CD4-positive, alpha-beta memory T cell (primary cell): ENCODE data around the gene PDCD4. TPM values are rescaled to one million over a fixed set of nuclear protein-coding genes. Genes with fewer than 3 reads are reported as not detected.
A peak's percentile ranks its signal among the peaks of the same experiment; 100 is the strongest.

Experiments used
- CTCF ChIA-PET: fragments of 350-600 bp; sonication (Branson Sonifier 250); formaldehyde crosslinking; loops from one replicate; lab custom pipeline; 2021; ENCODE audit warnings: inconsistent platforms; ENCODE audit not compliant: partially characterized antibody; lab: Charles Lee
- POLR2A ChIA-PET: fragments of 350-600 bp; sonication (Branson Sonifier 250); formaldehyde crosslinking; loops from one replicate; lab custom pipeline; 2021; ENCODE audit not compliant: partially characterized antibody; lab: Charles Lee
- DNase-seq, 5 donors: peaks; one replicate each; pipeline versions ENCODE4 v3.0.0 to v3.0.0-alpha.2; 2020 to 2022; ENCODE audit warnings: mixed read lengths in 1 of 5
- H3K27ac ChIP-seq: one replicate; pipeline ENCODE4 v1.7.0; 2013; ENCODE audit warnings: low read depth, low read length
- H3K27me3 ChIP-seq: 2 replicates; pipeline ENCODE4 v1.7.0; 2013; ENCODE audit warnings: mild to moderate bottlenecking, low read length, moderate library complexity; ENCODE audit not compliant: insufficient read depth
- H3K36me3 ChIP-seq: 2 replicates; pipeline ENCODE4 v1.7.0; 2013; ENCODE audit warnings: mild to moderate bottlenecking, low read length, moderate library complexity; ENCODE audit not compliant: insufficient read depth
- H3K4me1 ChIP-seq: 2 replicates; pipeline ENCODE4 v1.7.0; 2013; ENCODE audit warnings: mild to moderate bottlenecking, low read length, moderate library complexity; ENCODE audit not compliant: insufficient read depth
- H3K4me3 ChIP-seq, 2 donors: one replicate each; pipeline ENCODE4 v1.7.0; 2013; ENCODE audit warnings: low read length in 2 of 2, mild to moderate bottlenecking in 1 of 2
- H3K9me3 ChIP-seq, 2 donors: one replicate each; pipeline ENCODE4 v1.7.0; 2013; ENCODE audit warnings: low read length in 2 of 2, control low read depth in 1 of 2; ENCODE audit not compliant: control insufficient read depth in 1 of 2
- H3K27ac Mint-ChIP-seq, 7 donors: one replicate each; pipeline ENCODE4 v1.8.0; 2020 to 2021; ENCODE audit warnings: mixed read lengths in 7 of 7, mild to moderate bottlenecking in 6 of 7, inconsistent platforms in 3 of 7, moderate library complexity in 3 of 7
- H3K27me3 Mint-ChIP-seq, 2 donors: one replicate each; pipeline ENCODE4 v1.8.0; 2020 to 2021; ENCODE audit warnings: mixed read lengths in 2 of 2
- H3K36me3 Mint-ChIP-seq, 2 donors: one replicate each; pipeline ENCODE4 v1.8.0; 2020 to 2021; ENCODE audit warnings: mixed read lengths in 2 of 2, inconsistent platforms in 1 of 2, mild to moderate bottlenecking in 1 of 2
- H3K4me1 Mint-ChIP-seq, 4 donors: one replicate each; pipeline ENCODE4 v1.8.0; 2020 to 2021; ENCODE audit warnings: mixed read lengths in 4 of 4, mild to moderate bottlenecking in 1 of 4
- H3K4me3 Mint-ChIP-seq, 8 donors: one replicate each; pipeline ENCODE4 v1.8.0; 2020 to 2021; ENCODE audit warnings: mixed read lengths in 8 of 8, mild to moderate bottlenecking in 7 of 8, moderate library complexity in 6 of 8, inconsistent platforms in 3 of 8
- H3K9me3 Mint-ChIP-seq, 8 donors: one replicate each; pipeline ENCODE4 v1.8.0; 2020 to 2021; ENCODE audit warnings: mixed read lengths in 8 of 8, mild to moderate bottlenecking in 5 of 8, inconsistent platforms in 3 of 8, moderate library complexity in 1 of 8
- intact Hi-C: fragments of 100-400 bp; cut with micrococcal nuclease; formaldehyde crosslinking; loops from one replicate; pipeline ENCODE4 v1.15.1; 2023
- polyA plus RNA-seq, 2 donors: library from polyadenylated mRNA; unstranded; fragments of 300-500 nt; fragmentation: Illumina TruSeq; gene quantifications; one replicate each; pipeline ENCODE4 v1.2.3, GENCODE V29; 2021
- total RNA-seq, 2 experiments: library from RNA; stranded (reverse); gene quantifications; one replicate each; pipeline ENCODE4 v1.2.3, GENCODE V29; 2021

Gene PDCD4
- total and polyA plus RNA-seq, 4 experiments from 2014 or later = 329 to 494 (median 367) TPM

DNA sequence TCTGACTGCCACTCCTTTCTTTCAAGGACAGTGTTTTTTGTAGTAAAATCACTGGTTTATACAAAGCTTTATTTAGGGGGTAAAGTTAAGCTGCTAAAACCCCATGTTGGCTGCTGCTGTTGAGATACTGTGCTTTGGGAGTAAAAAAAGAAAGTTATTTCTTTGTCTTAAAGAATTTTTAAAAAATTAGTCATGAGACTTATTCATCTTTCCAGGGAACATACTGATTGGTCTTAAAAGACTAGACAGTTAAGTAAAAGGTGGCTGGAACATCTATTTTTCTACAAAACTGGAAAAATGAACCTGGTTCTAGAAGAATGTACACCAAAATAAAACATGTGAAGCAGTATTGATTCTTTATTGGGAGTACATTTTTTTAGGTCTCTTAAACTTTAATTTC is 26.7 kb downstream of the PDCD4 start:
- intact Hi-C loops = loop anchor here (10.0 kb wide), 1 partner anchor 696 kb away; no protein-coding TSS in a partner anchor
- Mint-ChIP-seq H3K9me3 (no peaks in the 10 kb centered on the region), H3K27me3 (no peaks in the 10 kb centered on the region), H3K27ac (peak overlapping the region in 2 of 7 donors; percentile 12 to 61), H3K36me3 (peaks cover 19 to 83% of the 10 kb centered on the region in 2 donors), H3K4me1 (peaks cover 27 to 52% (median 43%) of the 10 kb centered on the region in 4 donors), H3K4me3 (no peak overlapping the region)
- no peak overlapping the region for H3K4me3 ChIP-seq
- no peak overlapping the region for H3K27ac ChIP-seq
- peaks cover 27% of the 10 kb centered on the region for H3K4me1 ChIP-seq
- H3K36me3 ChIP-seq = peaks cover 33% of the 10 kb centered on the region
- no peak for DNase-seq
- no peaks in the 10 kb centered on the region for H3K27me3 ChIP-seq
- no peaks in the 10 kb centered on the region for H3K9me3 ChIP-seq
- ChIA-PET POLR2A (interaction anchor here (0.5 to 2.9 kb wide), 5 partner anchors 8 to 49 kb away, joined by 3 to 14 read pairs (median 3); no protein-coding TSS in a partner anchor), CTCF (interaction anchor here (1.1 to 3.1 kb wide), 5 partner anchors 11 to 152 kb away, joined by 3 to 25 read pairs (median 6); no protein-coding TSS in a partner anchor)

DNA sequence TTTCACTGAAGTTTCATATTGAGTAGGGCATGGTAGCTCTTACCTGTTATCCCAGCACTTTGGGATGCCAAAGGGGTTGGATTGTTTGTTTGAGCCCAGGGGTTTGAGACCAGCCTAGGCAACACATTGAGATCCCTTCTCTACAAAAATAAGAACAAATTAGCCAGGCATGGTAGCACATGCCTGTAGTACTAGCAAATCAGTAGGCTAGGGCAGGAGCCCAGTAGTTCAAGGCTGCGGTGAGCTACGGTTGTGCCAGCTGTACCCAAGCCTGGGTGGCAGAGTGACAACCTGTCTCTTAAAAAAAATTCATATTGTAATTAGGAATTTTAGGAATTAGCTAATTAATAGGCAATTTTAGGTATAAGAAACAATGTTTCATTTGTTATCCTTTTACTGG is 29.3 kb downstream of the PDCD4 start:
- ChIA-PET POLR2A (interaction anchor here (1.0 to 2.2 kb wide), 5 partner anchors 10 to 98 kb away, joined by 3 to 9 read pairs (median 5); partner anchors contain the start of genes BBIP1 and SHOC2), CTCF (interaction anchor here (0.8 to 2.2 kb wide), 6 partner anchors 9 to 155 kb away, joined by 3 to 7 read pairs (median 4); no protein-coding TSS in a partner anchor)
- H3K9me3 Mint-ChIP-seq = no peaks in the 10 kb centered on the region
- H3K36me3 Mint-ChIP-seq = peaks cover 16 to 72% of the 10 kb centered on the region in 2 donors
- Histone ChIP-seq H3K27me3 (no peaks in the 10 kb centered on the region), H3K36me3 (peaks cover 16% of the 10 kb centered on the region), H3K9me3 (no peaks in the 10 kb centered on the region), H3K4me3 (no peak overlapping the region), H3K4me1 (peaks cover 13% of the 10 kb centered on the region), H3K27ac (no peak overlapping the region)
- H3K27me3 Mint-ChIP-seq = no peaks in the 10 kb centered on the region
- intact Hi-C loops = no loop called here
- H3K4me1 Mint-ChIP-seq = peaks cover 19 to 43% (median 32%) of the 10 kb centered on the region in 4 donors
- no peak for DNase-seq
- no peak overlapping the region for H3K4me3 Mint-ChIP-seq
- H3K27ac Mint-ChIP-seq = peak overlapping the region in 1 of 7 donors; percentile 69

DNA sequence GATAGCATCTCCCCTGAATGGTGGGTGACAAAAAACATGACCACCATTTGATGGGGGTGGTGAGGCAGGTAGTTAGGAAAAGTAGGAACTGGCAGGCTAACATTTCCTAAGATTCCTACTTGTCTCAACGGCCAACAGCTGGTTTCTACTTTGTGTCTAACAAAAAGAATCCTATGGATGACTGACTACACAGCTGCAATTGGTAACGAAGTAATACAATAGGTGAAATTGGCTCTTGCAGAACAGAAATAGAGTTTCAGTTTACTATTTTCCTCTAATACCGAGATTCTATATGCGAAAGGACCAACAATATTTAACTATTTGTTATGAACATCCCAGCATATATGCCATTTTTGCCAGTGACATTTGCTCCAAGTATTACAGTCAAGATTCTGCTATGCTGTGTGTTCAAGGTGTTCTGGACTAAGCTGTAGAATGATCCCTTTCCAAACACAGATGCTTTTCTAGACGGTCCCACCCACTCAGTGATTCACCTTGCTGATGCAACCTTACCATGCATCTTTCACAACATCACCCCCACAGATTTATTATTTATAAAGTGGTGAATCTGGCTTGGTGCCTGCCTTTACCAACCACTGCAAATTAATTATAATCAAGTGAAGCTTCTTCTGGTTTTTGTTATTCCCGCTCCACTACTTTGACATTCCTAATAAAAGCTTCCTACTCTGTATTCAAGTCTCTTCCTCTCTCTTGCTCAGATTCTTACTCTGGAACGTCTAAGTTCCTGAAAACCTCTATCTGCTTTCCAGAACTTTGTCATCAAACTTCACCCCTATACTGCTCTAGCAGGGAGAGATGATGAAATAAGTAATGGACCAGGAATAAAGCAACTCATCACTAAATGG is 30.5 kb downstream of the PDCD4 start:
- H3K4me1 ChIP-seq = peaks cover under 1% of the 10 kb centered on the region
- H3K27me3 Mint-ChIP-seq = no peaks in the 10 kb centered on the region
- H3K36me3 Mint-ChIP-seq = peaks cover 10 to 61% of the 10 kb centered on the region in 2 donors
- H3K4me1 Mint-ChIP-seq = peaks cover 11 to 33% (median 24%) of the 10 kb centered on the region in 4 donors
- H3K9me3 Mint-ChIP-seq = no peaks in the 10 kb centered on the region
- ChIA-PET POLR2A (interaction anchor here (0.6 to 2.2 kb wide), 10 partner anchors 8 to 158 kb away, joined by 3 to 9 read pairs (median 4); partner anchors contain the start of genes BBIP1 and SHOC2), CTCF (interaction anchor here (0.5 to 2.2 kb wide), 7 partner anchors 8 to 156 kb away, joined by 3 to 7 read pairs (median 3); partner anchors contain the start of genes BBIP1 and SHOC2)
- H3K27ac ChIP-seq = no peak overlapping the region
- no peaks in the 10 kb centered on the region for H3K9me3 ChIP-seq
- intact Hi-C loops = no loop called here
- H3K4me3 ChIP-seq = no peak overlapping the region
- no peak for DNase-seq
- H3K36me3 ChIP-seq = peaks cover 6% of the 10 kb centered on the region
- no peaks in the 10 kb centered on the region for H3K27me3 ChIP-seq
- no peak overlapping the region for H3K4me3 Mint-ChIP-seq
- peak overlapping the region in 6 of 7 donors; percentile 55 to 88 (median 68) for H3K27ac Mint-ChIP-seq

DNA sequence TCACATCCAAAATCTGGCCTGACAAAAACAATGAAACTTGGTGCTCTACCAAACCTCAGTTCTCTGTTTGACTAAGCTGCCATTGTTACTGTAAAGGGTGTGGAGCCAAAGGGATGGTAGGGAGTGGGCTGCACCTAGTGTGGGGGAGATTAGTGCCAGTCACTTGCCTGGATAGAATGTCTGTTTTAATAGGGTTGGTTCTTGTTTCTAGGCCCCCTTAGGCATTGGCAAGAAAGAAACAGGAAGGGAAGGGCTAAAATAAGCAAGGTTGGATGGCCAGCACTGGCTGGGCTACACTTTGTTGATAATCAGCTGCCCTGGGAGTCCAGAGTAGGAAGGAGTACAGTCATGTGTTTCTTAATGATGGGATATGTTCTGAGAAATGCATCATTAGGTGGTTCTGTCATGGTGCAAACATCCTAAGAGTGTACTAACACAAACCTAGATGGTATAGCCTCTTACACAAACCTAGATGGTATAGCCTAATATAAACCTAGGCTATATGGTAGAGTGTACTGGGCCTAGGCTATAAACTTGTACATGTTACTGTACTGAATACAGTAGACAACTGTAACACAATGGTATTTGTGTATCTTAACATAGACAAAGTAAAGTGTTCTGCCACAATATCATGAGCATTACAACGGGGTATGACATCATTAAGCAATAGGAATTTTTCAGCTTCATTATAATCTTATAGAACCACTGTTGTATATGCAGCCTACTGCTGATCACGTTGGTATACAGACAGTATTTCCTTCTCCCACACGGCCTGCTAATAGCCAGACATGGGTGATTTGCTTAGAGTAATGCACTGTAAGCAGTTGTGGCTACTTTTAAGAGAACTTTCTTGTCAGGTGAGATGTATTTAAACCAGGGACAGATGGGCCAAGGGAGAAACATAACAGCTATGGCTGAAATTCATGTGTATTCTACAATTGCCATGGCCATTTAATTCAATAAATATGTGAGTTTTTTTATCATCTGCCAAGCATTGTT is 31.9 kb downstream of the PDCD4 start:
- Histone ChIP-seq H3K4me3 (no peak overlapping the region), H3K27me3 (no peaks in the 10 kb centered on the region), H3K9me3 (no peaks in the 10 kb centered on the region), H3K4me1 (no peaks in the 10 kb centered on the region), H3K36me3 (peaks cover under 1% of the 10 kb centered on the region), H3K27ac (no peak overlapping the region)
- no peaks in the 10 kb centered on the region for H3K9me3 Mint-ChIP-seq
- ChIA-PET CTCF (interaction anchor here (0.8 to 1.9 kb wide), 2 partner anchors 16 to 24 kb away, joined by 3 to 5 read pairs; partner anchors contain the start of genes BBIP1 and SHOC2), POLR2A (interaction anchor here (1.2 to 1.8 kb wide), 5 partner anchors 15 to 154 kb away, joined by 3 to 6 read pairs (median 4); partner anchors contain the start of genes BBIP1 and SHOC2)
- H3K4me1 Mint-ChIP-seq = peaks cover 13 to 35% (median 25%) of the 10 kb centered on the region in 4 donors
- H3K27ac Mint-ChIP-seq = peak overlapping the region; percentile 13 to 84 (median 51)
- no peak overlapping the region for H3K4me3 Mint-ChIP-seq
- no peaks in the 10 kb centered on the region for H3K27me3 Mint-ChIP-seq
- DNase-seq = no peak
- intact Hi-C loops = no loop called here
- H3K36me3 Mint-ChIP-seq = peaks cover 10 to 54% of the 10 kb centered on the region in 2 donors

DNA sequence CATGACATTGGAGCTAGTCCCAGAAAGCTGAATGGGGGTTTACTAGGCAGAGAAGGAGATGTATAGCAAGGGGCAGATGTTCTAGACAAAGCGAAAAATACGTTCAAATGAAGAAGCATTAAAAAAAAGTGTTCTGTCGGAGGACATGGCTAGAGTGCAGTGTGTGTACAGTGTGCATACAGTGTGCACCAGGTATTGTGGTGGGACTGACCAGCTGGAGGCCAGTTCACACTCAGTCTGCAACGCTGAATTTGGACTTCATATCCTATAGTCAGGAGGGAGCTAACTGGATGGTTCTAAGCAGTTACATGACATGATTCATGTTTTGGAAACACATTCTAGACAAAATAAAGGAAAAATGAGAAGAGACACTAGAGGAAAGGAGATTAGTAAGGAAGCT is 38.4 kb downstream of the PDCD4 start:
- peaks cover 18 to 28% (median 21%) of the 10 kb centered on the region in 4 donors for H3K4me1 Mint-ChIP-seq
- ChIA-PET CTCF (interaction anchor here (0.5 to 2.2 kb wide), 4 partner anchors 8 to 107 kb away, joined by 3 to 4 read pairs (median 3); no protein-coding TSS in a partner anchor), POLR2A (interaction anchor here (0.6 to 2.6 kb wide), 9 partner anchors 9 to 161 kb away, joined by 3 to 22 read pairs (median 5); partner anchors contain the start of genes BBIP1 and SHOC2)
- Histone ChIP-seq H3K27me3 (no peaks in the 10 kb centered on the region), H3K36me3 (no peaks in the 10 kb centered on the region), H3K9me3 (no peaks in the 10 kb centered on the region), H3K4me3 (no peak overlapping the region), H3K4me1 (no peaks in the 10 kb centered on the region), H3K27ac (no peak overlapping the region)
- no peaks in the 10 kb centered on the region for H3K27me3 Mint-ChIP-seq
- H3K9me3 Mint-ChIP-seq = no peaks in the 10 kb centered on the region
- no peak for DNase-seq
- intact Hi-C loops = no loop called here
- no peak overlapping the region for H3K4me3 Mint-ChIP-seq
- H3K36me3 Mint-ChIP-seq = peaks cover 3 to 18% of the 10 kb centered on the region in 2 donors
- H3K27ac Mint-ChIP-seq = peak overlapping the region in 4 of 7 donors; percentile 4 to 68 (median 48)

DNA sequence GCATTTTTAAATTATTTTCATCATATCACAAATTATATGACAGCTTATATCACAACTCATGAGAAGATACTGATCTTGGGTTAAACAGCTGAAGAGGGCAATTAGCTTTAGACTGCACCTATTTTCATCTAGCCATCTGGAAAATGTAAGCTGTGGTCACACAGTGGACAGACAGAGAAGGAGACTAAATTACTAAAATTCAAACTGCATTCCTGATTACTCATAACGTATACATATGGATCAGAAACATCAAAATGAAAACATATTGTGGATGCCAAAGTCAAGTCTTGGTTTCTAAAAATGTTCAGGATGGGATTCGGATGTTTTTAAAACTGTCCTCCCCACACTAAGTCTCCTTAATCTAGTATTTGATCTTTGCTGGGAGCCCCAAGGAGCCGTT is 40.6 kb downstream of the PDCD4 start:
- no peaks in the 10 kb centered on the region for H3K36me3 ChIP-seq
- no peaks in the 10 kb centered on the region for H3K9me3 ChIP-seq
- no peak for DNase-seq
- Mint-ChIP-seq H3K9me3 (no peaks in the 10 kb centered on the region), H3K4me1 (peaks cover 19 to 42% (median 31%) of the 10 kb centered on the region in 4 donors), H3K27me3 (no peaks in the 10 kb centered on the region), H3K4me3 (no peak overlapping the region), H3K27ac (peak overlapping the region in 5 of 7 donors; percentile 2 to 57 (median 44)), H3K36me3 (peaks cover 3 to 30% of the 10 kb centered on the region in 2 donors)
- POLR2A ChIA-PET = interaction anchor here (1.3 kb wide), 1 partner anchor 109 kb away, joined by 4 read pairs; no protein-coding TSS in a partner anchor
- H3K4me1 ChIP-seq = peaks cover 5% of the 10 kb centered on the region
- intact Hi-C loops = no loop called here
- H3K4me3 ChIP-seq = no peak overlapping the region
- CTCF ChIA-PET = interaction anchor here (0.9 to 1.7 kb wide), 5 partner anchors 11 to 166 kb away, joined by 3 to 6 read pairs (median 3); no protein-coding TSS in a partner anchor
- H3K27me3 ChIP-seq = no peaks in the 10 kb centered on the region
- no peak overlapping the region for H3K27ac ChIP-seq
